WI38 (cell line): ENCODE measurements around the gene HDAC5.

Experiments used
- H3K4me3 ChIP-seq: 2 replicates; pipeline ENCODE4 v1.5.1; 2011; ENCODE audit warnings: low read depth, mild to moderate bottlenecking, control low read depth, low read length
- CTCF ChIP-seq: IDR thresholded peaks from 2 replicates; pipeline ENCODE4 v1.5.1; 2012; ENCODE audit warnings: low read depth, mild to moderate bottlenecking, control low read depth, low read length

HDAC5 gene

GRCh38 chr17:44082256-44082927 lies 41.0 kb downstream of the HDAC5 start:
- TF ChIP-seq CTCF = no peak

DNA sequence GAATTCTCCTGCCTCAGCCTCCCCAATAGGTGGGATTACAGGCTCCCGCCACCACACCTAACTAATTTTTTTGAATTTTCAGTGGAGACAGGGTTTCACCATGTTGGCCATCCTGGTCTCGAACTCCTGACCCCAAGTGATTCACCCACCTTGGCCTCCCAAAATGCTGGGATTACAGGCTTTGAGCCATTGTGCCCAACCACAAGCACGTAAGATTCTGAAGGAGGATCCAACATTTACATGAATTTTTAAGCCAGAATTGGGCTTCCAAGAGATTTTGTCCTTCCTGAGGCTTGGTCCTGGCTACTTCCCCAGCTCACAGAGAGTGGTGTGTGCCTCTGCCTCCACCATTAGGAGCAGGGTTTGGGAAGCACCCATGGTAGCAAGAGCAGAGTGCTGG lies 41.8 kb downstream of the HDAC5 start:
- no peak overlapping the region for H3K4me3 ChIP-seq
- TF ChIP-seq CTCF = no peak

More at GRCh38 chr17:44082256-44082927, 41.0 kb downstream of the HDAC5 start:
- H3K4me3 ChIP-seq = no peak overlapping the region

GRCh38 chr17:44079877-44080821 lies 43.3 kb downstream of the HDAC5 start:
- TF ChIP-seq CTCF = no peak
- H3K4me3 ChIP-seq = no peak overlapping the region

DNA sequence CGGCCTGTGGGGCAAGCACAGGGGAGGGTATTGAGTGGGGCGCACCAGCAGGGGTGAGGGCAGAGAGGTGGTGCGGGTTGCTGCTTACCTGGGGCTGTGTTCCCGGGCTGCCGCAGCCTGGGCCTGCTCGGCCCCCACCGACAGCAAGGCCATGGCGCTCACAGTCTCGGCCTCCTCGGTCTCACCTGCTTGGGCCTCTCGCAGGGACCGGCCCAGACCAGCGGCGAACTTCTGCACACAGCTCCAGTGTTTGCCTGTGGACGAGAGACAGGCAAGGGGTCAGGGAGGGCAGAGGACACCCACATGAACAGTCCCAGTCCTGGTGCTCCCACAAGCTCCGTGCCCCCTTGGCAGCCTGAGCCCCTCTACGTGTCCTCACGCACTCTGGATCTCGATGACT lies 45.0 kb downstream of the HDAC5 start:
- no peak overlapping the region for H3K4me3 ChIP-seq
- no peak for TF ChIP-seq CTCF

DNA sequence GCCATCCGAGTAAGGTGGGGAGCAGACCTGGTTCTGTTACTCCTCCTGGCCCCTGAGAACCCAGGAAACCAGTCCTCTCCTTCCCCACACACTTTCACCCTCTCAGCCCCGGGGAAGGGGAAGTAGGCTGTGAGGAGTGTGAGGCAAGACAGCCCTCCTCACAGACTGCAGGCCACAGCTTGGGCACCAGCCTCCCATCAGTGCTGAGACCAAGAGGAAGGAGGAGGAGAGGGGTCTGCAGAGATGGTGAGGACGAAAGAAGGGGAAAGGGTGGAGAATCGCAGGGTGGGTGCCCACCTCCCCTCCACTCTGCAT lies 45.9 kb downstream of the HDAC5 start:
- no peak overlapping the region for H3K4me3 ChIP-seq
- TF ChIP-seq CTCF = no peak

DNA sequence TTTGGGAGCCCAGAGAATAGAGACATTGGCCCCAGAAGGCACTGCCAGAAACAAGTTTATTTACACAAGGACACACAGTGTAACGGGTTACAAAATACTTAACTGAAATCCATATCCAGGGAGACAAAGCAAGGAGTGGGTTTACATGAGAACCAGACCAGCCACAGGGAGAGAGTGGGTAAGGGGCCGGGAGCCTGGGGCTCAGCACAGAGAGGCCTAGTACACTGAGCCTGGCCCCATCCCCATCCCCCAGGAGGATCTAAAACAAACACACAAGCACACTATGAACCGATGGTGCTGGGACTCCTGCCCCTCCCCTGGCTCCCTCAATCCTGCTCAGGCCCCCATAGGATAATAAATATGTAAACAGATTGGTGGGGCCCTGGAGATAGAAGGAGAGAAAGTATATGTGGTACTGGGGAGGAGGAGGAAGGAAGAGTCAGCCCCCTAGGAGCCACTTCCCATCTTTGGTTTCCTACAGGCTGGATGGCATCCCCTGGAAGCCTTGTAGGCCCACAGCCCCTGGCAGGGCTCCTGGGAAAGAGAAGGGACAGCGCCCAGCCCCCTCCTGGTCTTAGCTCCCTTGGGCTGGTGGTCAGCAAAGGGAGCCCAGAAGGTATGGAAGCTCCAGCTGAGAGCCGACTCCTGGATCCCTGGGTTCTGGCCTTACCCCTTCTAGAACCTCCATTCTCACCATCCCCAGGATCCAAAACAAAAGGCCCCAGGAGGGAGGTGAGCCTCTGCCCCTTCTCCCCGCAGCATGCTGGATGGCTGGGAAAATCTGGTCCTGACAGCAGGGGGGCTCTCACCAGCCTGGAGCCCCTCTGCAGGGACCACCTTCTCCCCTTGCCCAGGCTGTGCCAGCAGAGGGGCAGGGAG lies 46.5 kb downstream of the HDAC5 start:
- TF ChIP-seq CTCF = no peak
- no peak overlapping the region for H3K4me3 ChIP-seq
